GM18499 (cell line): Measurements from ENCODE around the gene LGALS3BP.

Source experiments
- ATAC-seq: cut with Tn5 transposase; IDR thresholded peaks from one replicate; pipeline ENCODE4 v1.9.1; 2021; ENCODE audit warnings: moderate number of reproducible peaks; ENCODE audit not compliant: insufficient read depth, unreplicated experiment

The LGALS3BP gene

DNA sequence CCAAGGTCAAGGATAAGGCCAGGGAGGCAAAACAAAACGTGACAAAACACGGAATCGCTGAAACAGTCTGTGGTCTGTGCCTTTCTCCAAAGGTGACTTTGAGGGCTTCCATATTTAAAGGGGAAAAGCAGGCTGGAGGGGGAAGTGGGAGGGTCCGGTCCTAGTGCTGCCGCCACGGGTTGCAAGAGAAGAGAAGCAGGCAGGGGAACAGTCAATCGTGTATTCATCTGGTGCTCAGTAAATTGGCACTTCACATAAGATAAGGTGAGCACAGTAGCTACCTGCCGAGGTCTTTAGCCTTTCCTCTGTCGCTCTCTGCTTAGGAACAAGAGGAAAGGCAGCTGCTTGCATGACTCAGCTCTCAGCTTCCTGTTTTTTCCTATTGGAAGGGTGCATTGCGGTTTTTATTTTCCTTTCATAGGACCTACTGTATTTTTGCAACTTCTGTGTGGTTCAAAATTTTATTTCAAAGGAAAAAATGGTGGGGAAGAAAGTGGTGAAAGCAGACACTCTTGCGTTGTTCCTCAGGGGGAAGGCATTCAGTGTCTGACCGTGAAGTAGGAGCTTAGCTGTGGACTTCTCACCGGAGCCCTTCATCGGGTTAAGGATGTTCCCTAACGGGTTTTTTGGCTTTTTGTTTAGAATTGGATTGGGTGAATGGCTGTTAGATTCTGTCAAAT lies 7.1 kb upstream of the LGALS3BP start:
- no peak for ATAC-seq

DNA sequence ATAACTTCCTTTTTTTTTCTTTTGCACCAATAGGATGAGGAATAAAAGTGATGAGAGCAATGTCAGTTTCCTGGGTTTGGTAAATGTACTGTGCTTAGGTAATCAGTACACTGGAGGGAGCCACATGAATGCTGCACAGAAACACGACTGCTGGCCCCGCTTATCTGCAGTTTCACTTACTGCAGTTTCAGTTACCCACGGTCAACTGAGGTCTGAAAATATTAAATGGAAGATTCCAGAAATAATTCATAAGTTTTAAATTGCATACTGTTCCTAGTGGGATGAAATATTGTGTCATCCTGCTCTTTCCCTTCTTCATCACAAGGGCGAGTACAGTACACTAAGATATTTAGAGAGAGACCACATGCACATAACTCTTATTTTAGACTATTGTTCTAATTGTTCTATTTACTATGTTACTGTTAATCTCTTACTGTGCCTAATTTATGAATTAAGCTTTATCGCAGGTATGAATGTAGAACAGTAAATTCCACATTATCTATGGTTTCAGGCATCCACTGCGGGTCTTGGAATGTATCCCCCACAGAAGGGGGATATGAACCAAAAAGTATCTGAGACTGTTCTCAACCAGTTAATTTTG lies 6.4 kb upstream of the LGALS3BP start:
- no peak for ATAC-seq

DNA sequence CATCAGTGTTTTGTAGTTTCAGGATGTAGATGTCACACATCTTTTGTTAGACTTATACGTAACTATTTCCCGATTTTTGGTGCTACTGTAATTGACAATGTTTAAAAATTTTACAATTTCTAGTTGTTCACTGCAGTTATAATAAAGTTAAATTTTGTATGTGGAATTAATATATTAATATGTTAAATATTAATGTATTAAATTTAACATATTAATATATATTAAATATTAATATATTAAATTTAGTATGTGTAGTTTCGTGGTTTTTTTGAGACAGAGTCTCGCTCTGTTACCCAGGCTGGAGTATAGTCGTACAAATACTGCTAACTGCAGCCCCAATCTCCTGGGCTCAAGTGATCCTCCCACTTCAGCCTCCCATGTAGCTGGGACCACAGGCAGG lies 5.7 kb upstream of the LGALS3BP start:
- no peak for ATAC-seq

DNA sequence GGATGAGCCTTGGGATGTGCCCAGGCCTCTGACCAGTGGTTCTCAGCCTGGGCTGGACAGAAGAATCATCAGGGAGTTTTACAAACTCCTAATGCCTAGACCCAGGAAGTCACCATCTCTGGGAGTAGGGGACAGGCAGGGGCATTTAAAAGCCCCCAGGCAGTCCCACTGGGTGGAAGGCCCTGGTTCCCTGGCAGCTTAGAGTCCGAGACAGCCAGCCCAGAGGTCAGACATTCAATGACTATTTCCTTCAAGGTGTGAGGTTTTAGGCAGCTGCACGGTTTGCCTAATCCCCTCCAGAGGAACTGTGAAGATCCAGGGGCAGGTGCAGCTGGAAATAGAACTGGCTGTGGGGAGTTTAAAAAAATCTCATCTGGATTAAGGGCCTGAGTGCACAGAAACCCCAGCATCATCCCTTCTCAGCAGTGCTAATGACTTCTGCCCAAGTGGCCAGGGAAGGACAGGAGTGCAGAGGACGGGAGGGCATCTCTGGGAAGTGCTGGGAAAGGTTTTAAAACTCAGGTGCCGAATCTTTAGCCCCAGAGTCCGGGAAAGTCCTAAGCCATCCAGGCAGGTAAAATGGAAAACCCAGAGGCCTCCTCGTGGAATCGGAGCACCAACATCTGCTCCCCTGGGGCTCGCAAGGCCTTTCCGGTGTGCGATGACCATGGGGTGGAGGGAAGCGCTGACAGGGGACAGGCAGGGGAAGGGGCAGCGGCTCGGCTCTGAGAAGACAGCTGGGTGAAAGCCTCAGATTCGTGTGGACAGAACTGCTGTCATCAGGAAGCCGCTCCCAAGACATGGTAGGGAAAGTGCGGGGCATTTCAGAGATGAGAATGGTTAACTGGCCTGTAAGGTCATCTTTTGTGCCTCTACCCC lies 1.5 kb upstream of the LGALS3BP start:
- no peak for ATAC-seq

DNA sequence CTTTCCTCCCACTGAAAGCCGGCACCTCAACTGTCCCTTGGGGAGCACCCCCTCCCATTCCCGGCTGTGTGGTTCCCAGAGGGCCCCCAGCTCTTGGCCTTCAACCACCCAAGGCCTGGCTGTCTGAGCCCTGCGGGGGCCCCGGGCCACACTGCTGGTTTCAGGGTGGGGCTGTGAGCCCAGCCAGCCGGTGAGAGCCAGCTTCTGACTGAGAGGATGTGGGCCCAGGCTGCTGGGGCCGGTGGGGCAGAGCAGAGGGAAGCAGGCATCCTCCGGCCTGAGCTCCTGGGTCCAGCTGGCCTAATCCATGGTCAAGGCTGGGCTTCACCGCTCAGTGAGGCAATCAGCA lies 875 bp upstream of the LGALS3BP start:
- ATAC-seq: no peak

DNA sequence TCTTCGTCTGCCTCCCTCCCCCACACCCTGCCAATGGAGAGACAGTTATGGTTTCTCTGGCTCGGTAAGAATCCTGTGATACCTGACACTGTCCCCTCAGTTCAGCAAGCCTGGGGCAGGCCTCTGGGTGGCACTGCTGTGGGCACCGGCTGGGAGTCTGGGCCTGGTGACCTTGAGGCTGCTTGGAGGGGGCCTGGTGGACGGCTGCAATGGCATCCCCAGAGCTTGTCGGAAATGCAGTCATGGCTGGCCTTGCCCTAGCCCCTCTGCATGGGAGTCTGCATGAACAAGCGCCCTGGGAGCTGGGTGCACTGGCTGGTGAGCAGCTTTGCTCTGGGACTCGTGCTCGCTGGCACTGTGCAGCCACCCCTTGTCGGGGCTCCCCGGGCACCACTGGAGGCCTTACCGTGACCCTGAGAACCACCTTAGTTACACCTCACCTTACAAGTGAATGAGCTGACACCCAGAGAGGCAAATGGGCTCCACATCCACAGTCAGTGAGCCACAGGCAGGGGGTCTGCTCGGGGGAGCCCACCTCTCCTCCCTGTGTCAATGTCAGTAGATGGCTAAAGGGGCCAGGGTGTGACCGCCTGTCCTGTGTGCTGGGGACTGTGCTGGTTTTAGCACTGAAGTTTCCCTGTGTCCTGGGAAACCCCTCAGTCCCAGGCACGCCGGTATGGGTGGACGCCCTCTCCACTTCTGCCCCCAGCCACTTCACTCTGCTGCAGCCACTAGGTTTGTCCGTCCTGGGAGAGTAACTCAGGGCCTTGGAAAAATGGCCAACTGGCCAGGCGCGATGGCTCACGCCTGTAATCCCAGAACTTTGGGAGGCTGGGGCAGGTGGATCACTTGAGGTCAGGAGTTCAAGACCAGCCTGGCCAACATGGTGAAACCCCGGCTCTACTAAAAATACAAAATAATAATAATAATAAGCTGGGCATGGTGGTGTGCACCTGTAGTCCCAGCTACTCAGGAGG lies 1.4 kb downstream of the LGALS3BP start:
- no peak for ATAC-seq

DNA sequence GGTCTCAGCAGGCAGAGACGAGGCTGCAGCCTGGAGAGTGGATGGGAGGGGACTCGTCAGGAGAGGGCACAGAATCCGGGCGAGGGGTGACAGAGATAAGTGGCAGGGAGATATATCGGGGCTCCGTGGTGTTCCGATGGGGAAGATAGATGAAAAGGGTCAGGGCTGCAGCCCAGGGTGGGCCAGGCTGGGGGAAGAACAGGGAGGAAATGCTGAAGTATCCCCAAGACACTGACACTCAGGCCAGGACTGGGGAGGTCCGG lies 2.1 kb downstream of the LGALS3BP start:
- no peak for ATAC-seq

DNA sequence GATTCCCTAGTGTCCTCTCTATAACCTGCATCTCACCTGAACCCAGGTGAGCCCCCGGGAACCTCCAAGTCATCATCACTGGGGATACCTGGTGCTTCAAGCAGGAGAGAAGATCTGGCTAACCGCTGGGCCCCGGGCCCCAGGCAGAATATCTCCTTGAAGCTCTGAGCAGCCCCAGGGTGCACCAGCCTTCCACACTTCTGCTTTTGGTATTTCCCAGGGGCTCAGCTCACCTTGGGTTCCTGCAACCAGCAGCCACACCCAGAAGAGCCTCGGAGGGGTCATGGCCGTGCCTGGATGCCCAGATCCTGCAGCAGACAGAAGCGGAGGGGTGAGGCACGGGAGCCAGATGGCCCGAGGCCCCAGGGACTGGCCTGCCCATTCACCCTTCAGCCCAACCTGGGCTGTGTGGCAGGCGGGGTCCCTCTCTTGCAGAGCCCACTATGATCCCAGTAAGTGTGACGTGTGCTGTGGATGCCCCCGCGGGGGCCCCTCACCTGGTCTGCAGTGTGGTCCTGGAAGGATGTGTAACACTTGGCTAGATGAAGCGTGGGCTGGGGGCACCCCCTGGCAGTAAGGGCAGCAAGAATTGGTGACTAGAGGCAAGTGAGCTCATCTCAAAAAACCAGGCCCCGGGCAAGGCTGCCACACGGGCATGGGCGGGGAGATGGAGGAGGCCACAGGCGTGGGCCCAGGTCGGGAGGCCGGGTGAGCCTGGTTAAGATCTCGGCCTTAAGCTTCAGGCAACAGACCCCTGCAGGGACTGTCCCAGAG lies 2.6 kb downstream of the LGALS3BP start:
- no peak for ATAC-seq

DNA sequence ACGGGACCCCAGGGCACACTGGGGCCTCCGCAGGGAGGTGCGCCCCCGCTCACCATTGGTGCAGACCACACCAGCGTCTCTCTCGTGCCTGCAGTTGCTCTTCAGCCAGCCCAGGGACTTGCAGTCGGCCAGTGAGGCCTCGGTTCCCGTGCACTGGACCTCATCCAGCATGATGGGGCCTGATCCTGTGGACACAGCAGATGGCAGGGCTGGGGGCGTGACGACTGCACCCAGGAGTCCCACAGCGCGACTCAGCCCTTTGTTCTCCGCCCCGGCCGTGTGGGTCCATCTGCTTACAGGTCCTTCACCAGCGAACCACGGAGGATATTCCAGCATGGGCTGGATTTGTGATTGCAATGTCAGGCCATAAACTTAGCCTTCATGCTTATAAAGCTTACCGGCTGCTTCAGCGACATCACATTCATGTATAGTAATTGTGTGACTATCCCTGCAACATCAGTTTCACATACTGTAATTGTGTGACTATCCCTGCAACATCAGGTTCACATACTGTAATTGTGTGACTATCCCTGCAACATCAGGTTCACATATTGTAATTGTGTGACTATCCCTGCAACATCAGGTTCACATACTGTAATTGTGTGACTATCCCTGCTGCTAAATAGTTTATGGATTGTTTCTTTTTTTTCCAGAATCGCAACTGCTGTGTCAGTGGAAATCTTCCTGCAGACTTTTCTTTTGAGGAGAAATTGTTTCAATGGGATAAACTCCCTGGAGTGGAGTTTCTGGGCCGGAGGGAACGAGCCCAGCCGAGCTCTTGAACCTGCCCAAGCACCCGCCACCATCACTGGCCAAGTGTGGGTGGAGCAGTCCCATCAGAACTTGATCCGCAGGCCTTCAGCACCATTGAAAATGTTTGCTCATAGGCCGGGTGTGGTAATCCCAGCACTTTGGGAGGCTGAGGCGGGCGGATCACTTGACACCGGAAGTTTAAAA lies 4.8 kb downstream of the LGALS3BP start:
- no peak for ATAC-seq

DNA sequence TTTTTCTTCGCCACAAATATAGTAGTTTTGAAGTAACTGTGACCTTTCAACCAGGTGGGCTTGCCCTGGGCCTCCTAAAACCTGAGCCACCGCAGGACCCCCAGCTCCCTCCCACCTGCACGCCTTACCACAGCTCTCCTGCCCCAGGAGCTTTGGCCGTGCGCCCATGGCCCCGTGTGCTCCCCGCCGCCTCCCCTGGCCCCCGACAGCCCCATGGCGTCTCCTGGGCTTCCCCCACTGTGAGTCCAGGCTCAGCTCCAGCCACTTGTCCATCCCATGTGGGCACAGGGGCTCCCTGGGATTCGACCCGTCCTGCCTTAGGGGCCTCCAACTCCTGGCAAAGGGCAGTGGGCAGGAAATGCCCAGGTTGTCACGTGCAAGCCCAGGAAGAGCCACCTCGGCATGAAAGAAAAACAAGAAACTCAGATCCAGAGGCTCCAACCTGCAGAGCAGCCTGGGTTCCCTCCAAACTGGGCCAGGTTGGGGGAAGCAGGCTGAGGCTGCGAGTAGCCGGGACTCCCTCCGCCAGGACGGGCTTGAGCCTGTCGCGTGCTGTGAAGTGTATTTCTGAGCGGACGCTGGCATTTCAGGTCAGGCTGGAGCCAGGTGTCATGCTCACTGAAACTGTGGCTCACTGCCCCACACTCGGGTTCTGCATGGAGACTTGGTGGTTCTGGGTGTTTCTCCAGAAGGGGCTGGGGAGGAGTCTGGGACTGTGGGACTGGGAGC lies 5.8 kb downstream of the LGALS3BP start:
- ATAC-seq: no peak

DNA sequence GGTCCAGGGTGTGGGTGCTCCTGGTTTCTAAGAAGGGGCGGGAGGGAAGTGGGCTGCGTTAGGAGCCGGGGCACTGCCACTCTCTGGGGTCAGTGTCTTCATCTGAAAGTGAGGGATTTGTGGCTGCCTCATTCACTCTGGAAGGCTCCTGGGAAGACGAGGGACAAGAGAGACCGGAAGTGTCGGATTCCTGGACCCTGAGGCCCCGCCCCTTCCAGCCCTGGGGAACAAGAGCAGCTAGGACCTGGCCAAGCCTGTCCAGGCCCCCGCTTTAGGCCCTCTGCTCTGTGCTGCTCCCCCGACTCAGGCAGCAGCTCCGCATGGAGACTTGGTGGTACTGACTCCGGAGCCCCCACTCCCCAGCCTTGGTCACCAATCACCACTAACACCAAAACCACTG lies 6.5 kb downstream of the LGALS3BP start:
- ATAC-seq: no peak

DNA sequence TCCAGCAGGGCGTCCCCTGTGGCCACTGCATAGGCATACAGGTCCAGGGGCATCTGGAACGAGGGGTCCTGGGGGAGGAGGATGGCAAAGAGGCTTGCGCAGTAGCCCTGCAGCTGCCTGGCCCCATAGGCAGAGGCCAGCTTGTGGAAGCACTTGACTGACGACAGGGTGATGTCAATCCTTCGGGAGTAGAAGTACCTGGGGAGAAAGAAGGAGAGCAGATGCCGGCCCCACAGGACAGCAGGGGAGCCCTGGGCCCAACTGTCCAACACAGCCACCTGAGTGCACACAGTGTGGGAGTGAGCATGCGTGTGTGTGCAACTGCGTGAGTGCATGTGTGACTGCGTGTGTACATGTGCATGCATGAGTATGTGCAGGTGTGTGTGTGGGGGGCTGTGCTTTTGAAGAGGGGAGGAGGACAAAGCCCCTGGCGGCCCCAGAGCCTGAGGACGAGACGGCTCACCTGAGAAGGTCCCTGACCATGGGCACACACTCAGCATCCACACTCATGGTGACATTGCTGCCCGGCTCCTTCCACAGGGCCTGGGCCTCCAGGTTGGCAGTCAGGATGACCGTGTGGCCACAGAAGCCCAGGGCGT lies 7.1 kb downstream of the LGALS3BP start:
- no peak for ATAC-seq

DNA sequence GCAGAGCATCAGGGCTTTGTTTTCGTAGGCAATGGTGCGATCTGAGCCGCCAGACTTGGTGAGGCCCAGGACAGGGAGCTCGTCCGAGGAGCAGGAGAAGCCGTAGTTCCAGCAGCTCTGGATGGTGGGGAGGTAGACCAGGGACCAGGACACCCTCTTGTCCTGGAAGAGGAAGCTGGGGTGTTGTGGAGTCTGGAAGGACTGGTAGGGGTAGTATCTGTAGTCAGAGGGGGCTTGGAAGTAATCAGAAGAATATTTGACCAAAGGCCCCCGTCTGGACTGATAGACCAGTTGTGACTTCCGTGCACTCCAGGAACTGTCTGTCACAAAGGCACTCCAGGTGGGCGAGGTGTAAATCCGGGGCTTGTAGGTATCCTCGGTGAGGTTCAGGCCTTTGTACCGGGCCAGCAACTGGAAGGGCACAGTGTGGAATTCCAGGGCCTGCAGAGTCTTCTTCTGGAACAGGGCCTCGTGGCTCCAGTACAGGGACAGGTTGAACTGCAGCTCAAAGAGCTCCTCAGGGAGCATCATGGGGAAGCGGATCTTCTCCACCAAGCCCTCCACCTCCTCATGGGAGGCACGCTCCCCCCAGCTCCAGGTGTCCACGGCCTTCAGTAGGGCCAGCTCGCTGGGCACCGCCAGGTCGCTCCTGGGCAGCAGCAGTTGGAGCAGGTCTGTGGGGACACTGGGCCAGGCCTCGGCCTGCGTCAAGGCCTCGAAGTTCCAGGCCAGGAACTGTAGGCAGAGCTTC lies 7.8 kb downstream of the LGALS3BP start:
- no peak for ATAC-seq

DNA sequence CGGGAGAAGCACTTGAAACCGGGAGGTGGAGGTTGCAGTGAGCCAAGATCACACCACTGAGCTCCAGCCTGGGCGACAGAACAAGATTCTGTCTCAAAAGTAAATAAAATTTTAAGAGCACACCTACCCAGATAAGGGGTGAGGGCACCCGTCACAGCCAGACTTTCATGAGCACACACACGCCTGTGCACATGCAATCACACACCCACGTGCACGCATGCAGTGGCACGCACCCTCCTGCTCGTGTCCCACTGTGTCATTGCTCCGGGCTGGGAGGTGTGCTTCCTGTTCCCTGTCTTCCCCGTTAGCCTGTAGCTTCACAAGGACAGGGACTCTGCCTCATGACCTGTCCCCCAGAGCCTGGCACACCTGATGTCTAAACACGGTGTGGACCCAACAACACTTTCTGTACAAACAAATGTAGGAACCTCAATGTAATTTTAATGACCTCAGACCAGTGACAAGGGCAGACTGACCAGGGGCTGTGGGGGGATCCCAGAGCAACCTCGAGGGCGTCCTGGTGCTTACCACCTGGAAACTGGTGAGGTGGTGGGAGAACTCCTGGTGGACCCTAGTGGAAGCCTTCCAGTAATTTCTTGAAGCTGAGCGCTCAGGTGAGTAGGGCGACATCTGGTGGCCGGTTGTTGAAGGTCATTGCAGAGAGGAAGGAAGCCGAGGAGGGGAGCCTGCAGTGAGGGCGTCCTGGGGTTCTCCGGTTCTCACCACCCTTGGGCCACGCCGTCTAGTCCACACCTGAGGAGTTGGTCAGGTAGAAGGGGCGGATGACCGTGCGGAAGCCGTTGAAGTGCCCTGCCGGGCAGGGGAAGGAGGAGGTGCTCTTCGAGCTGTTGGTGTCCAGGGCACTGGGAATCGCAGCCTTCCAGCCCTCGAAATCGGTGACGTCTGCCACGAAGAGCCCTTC lies 8.6 kb downstream of the LGALS3BP start:
- no peak for ATAC-seq

DNA sequence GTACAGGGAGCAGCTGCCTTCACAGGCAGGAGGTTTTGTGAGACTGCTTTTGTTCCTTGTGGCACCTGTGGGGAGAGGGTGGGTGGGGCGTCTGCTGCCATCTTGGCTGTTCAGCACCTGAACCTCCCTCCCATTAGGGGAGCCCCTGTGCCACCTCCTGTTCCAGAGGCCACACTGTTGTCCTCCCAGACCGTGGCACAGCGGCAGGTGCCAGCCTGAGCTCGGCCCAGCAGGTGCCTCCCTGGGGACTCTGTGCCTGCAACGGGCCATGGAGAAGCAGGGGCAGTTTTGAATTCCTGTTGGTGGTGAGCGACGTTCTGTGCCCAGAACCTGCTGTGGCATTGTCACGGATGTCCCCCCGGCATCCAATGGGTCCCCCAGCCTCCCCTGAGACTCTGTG lies 9.9 kb downstream of the LGALS3BP start:
- ATAC-seq: no peak

DNA sequence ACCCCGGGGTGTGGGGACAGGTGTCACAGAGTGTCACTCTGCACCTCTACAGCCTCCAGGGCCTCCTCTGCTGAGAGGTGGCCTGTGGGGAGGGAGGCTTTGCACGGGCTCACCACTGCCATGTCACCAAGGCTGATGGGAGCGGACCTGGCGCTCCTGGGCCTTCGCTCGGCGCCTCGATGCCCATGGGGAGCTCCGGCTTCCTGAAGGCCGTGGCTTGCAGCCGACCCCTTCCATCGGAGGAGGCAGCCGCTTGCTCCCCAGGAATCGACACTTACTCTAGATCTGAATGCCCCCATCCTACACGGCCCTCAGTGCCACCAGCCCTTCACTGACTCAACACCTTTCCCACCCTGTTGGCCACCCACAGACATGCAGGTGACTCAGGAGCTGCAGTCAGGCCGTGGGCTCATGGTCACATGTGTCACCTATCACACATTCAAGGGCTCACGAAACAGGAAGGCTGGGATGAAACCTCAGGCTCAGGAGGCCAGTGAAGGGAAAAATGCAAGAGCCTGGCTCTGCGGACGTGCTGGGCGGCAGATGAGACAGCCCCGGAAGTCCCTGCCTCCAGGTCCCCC lies 11.9 kb downstream of the LGALS3BP start:
- no peak for ATAC-seq
